Measurements from ENCODE around the gene IVL. TPM values are rescaled to one million over a fixed set of nuclear protein-coding genes. Genes with fewer than 3 reads are reported as not detected.

Gene IVL
- polyA plus RNA-seq, 1 of the 3 experiments (the other 2 are of a cell fraction): 0.64 TPM

- no peak overlapping the region for H3K9ac ChIP-seq
- ChIA-PET CTCF (no interaction called here), POLR2A (no interaction called here)
- H3K27me3 ChIP-seq (ENCODE audit: insufficient read depth): peaks cover 16% of the 10 kb centered on the region
- DNase-seq: no peak
- no peak overlapping the region for H2AFZ ChIP-seq (ENCODE audit: low read depth)
- no peaks in the 10 kb centered on the region for H3K4me1 ChIP-seq (ENCODE audit: control insufficient read depth in 1 of 2, insufficient read depth in 2 of 2, low read depth in 1 of 2, low read length in 1 of 2)
- WGBS (ENCODE audit: low lambda C conversion rate): 11% methylated on average over 2 of the region's 2 CpGs
- TF ChIP-seq RFX5 (IDR thresholded peaks at IDR 0.05; ENCODE audit: low read length): no peak
- no peak for TF ChIP-seq ELF1 (IDR thresholded peaks at IDR 0.05)
- TF ChIP-seq, protein P1, sequence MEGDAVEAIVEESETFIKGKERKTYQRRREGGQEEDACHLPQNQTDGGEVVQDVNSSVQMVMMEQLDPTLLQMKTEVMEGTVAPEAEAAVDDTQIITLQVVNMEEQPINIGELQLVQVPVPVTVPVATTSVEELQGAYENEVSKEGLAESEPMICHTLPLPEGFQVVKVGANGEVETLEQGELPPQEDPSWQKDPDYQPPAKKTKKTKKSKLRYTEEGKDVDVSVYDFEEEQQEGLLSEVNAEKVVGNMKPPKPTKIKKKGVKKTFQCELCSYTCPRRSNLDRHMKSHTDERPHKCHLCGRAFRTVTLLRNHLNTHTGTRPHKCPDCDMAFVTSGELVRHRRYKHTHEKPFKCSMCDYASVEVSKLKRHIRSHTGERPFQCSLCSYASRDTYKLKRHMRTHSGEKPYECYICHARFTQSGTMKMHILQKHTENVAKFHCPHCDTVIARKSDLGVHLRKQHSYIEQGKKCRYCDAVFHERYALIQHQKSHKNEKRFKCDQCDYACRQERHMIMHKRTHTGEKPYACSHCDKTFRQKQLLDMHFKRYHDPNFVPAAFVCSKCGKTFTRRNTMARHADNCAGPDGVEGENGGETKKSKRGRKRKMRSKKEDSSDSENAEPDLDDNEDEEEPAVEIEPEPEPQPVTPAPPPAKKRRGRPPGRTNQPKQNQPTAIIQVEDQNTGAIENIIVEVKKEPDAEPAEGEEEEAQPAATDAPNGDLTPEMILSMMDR (IDR thresholded peaks at IDR 0.05): no peak
- TF ChIP-seq, protein P2, sequence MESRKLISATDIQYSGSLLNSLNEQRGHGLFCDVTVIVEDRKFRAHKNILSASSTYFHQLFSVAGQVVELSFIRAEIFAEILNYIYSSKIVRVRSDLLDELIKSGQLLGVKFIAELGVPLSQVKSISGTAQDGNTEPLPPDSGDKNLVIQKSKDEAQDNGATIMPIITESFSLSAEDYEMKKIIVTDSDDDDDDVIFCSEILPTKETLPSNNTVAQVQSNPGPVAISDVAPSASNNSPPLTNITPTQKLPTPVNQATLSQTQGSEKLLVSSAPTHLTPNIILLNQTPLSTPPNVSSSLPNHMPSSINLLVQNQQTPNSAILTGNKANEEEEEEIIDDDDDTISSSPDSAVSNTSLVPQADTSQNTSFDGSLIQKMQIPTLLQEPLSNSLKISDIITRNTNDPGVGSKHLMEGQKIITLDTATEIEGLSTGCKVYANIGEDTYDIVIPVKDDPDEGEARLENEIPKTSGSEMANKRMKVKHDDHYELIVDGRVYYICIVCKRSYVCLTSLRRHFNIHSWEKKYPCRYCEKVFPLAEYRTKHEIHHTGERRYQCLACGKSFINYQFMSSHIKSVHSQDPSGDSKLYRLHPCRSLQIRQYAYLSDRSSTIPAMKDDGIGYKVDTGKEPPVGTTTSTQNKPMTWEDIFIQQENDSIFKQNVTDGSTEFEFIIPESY (IDR thresholded peaks at IDR 0.05; ENCODE audit: borderline replicate concordance, low read depth): no peak
- TF ChIP-seq EP300 (IDR thresholded peaks at IDR 0.05; ENCODE audit: borderline replicate concordance in 1 of 2, low read depth in 1 of 2, low read length in 1 of 2): no peak
- TF ChIP-seq JUND (IDR thresholded peaks at IDR 0.05): no peak
- TF ChIP-seq TCF12 (IDR thresholded peaks at IDR 0.05): no peak
- TF ChIP-seq, protein P3, sequence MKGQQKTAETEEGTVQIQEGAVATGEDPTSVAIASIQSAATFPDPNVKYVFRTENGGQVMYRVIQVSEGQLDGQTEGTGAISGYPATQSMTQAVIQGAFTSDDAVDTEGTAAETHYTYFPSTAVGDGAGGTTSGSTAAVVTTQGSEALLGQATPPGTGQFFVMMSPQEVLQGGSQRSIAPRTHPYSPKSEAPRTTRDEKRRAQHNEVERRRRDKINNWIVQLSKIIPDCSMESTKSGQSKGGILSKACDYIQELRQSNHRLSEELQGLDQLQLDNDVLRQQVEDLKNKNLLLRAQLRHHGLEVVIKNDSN (IDR thresholded peaks at IDR 0.05; ENCODE audit: borderline replicate concordance, low read depth): no peak
- TF ChIP-seq REST (IDR thresholded peaks at IDR 0.05; ENCODE audit: low read depth, low read length): no peak
- TF ChIP-seq CHD2 (IDR thresholded peaks at IDR 0.05; ENCODE audit: low read length, partially characterized antibody): no peak
- TF ChIP-seq, protein P4, sequence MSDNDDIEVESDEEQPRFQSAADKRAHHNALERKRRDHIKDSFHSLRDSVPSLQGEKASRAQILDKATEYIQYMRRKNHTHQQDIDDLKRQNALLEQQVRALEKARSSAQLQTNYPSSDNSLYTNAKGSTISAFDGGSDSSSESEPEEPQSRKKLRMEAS (IDR thresholded peaks at IDR 0.05; ENCODE audit: low read depth): no peak
- no peak for TF ChIP-seq NFIC (IDR thresholded peaks at IDR 0.05; ENCODE audit: borderline replicate concordance)
- no peak for TF ChIP-seq EZH2phosphoT487 (IDR thresholded peaks at IDR 0.05; ENCODE audit: borderline replicate concordance, low read depth)
- no peak for TF ChIP-seq YY1 (IDR thresholded peaks at IDR 0.05; ENCODE audit: low read depth)
- no peak for TF ChIP-seq SIN3A (IDR thresholded peaks at IDR 0.05; ENCODE audit: borderline replicate concordance, low read depth, low read length)
- H3K9me2 ChIP-seq: no peaks in the 10 kb centered on the region
- no peaks in the 10 kb centered on the region for H3F3A ChIP-seq (replicated peaks; ENCODE audit: insufficient read depth)
- H3K36me3 ChIP-seq (replicated peaks in 1 of 2; ENCODE audit: control insufficient read depth in 1 of 2, insufficient read depth in 2 of 2, low read length in 1 of 2): no peaks in the 10 kb centered on the region
- H4K20me1 ChIP-seq (ENCODE audit: insufficient read depth): no peaks in the 10 kb centered on the region
- H3K9me3 ChIP-seq: no peaks in the 10 kb centered on the region
- no peaks in the 10 kb centered on the region for H3K79me2 ChIP-seq (ENCODE audit: insufficient read depth)
- no peak overlapping the region for H3K27ac ChIP-seq (ENCODE audit: low read depth in 2 of 2, low read length in 1 of 2)
- no peak overlapping the region for H3K4me2 ChIP-seq
- no peak overlapping the region for H3K4me3 ChIP-seq (ENCODE audit: low read depth in 2 of 2, low read length in 1 of 2)
These were observed 33.8 kb downstream of the IVL start for GRCh38 chr1:152942161-152942560.
